Esophagus squamous epithelium (tissue), 5 donors: ENCODE measurements around the gene TMCC1. TPM values are rescaled to one million over a fixed set of nuclear protein-coding genes. Genes with fewer than 3 reads are reported as not detected.

ENCODE experiments used
- DNase-seq: peaks from one replicate; lab custom pipeline; 2025; lab: John Stamatoyannopoulos, UW
- H3K27ac ChIP-seq, 4 donors: fragments of 200-600 bp; sonication (generic); one replicate each; pipeline ENCODE4 v1.5.1; 2016 to 2019; ENCODE audit warnings: mild to moderate bottlenecking in 1 of 4
- H3K27me3 ChIP-seq, 4 donors: fragments of 200-600 bp; sonication (generic); 1 replicate in 3 of 4; 2 replicates in 1 of 4; pipeline versions ENCODE4 v1.5.1 to v1.6.0; 2017 to 2021; ENCODE audit warnings: antibody characterized with exemption in 1 of 4
- H3K36me3 ChIP-seq, 3 donors: fragments of 200-600 bp; sonication (generic); one replicate each; pipeline ENCODE4 v1.5.1; 2016 to 2019
- H3K4me1 ChIP-seq, 3 donors: fragments of 200-600 bp; sonication (generic); one replicate each; pipeline ENCODE4 v1.5.1; 2017 to 2019
- H3K4me3 ChIP-seq, 4 donors: fragments of 200-600 bp; sonication (generic); 1 replicate in 3 of 4; 2 replicates in 1 of 4; pipeline ENCODE4 v1.5.1; 2016 to 2019; ENCODE audit warnings: mild to moderate bottlenecking in 2 of 4, moderate library complexity in 1 of 4
- H3K9me3 ChIP-seq, 3 donors: fragments of 200-600 bp; sonication (generic); one replicate each; pipeline ENCODE4 v1.5.1; 2016 to 2019
- CTCF ChIP-seq, 6 experiments: fragments of 450-650 bp in 4 of 6; fragments of 200-600 bp in 2 of 6; sonication (generic) in 2 of 6; IDR thresholded peaks; one replicate each; pipeline ENCODE4 v1.5.1; 2016 to 2019; ENCODE audit warnings: antibody characterized with exemption in 6 of 6, mild to moderate bottlenecking in 4 of 6, moderate library complexity in 4 of 6
- POLR2A ChIP-seq, 4 donors: fragments of 450-650 bp; IDR thresholded peaks; one replicate each; pipeline ENCODE4 v1.6.1; 2017; ENCODE audit warnings: antibody characterized with exemption in 4 of 4, mild to moderate bottlenecking in 4 of 4, moderate library complexity in 3 of 4
- WGBS, 2 donors: methylation state at CpG; one replicate each; pipeline ENCODE4 v1.1.5; 2018; 5-methylcytosine and 5-hydroxymethylcytosine counted together
- intact Hi-C: fragments of 100-400 bp; cut with DNase I; formaldehyde crosslinking; loops from one replicate; pipeline ENCODE4 v1.15.0; 2022
- total RNA-seq, 4 donors: library from RNA; depleted of rRNA; stranded (reverse); fragments of >200 nt; gene quantifications; one replicate each; pipeline ENCODE4 v1.1.0, GENCODE V29; 2016
- donor health status: DM: yes; HTN: yes; CAD: no.

TMCC1 gene
- total RNA-seq, 4 donors from 2014 or later = 13.1 to 23.5 (median 18.4) TPM

- 100% methylated on average over 1 of the region's 1 CpG for WGBS, 2 donors
- Histone ChIP-seq H3K27me3 (no peaks in the 10 kb centered on the region), H3K4me1 (peaks cover 0 to 9% (median 0%) of the 10 kb centered on the region in 3 donors), H3K9me3 (no peaks in the 10 kb centered on the region), H3K36me3 (no peaks in the 10 kb centered on the region), H3K27ac (no peak overlapping the region), H3K4me3 (no peak overlapping the region)
- no peak for TF ChIP-seq POLR2A (IDR thresholded peaks at IDR 0.05)
- TF ChIP-seq CTCF (IDR thresholded peaks at IDR 0.05) = no peak
- intact Hi-C loops = no loop called here
- no peak for DNase-seq
Measured at GRCh38 chr3:129708328-129708861, 185.1 kb downstream of the TMCC1 start.

GRCh38 chr3:129705274-129705673 is 188.2 kb downstream of the TMCC1 start:
- Histone ChIP-seq H3K27me3 (no peaks in the 10 kb centered on the region), H3K4me1 (peaks cover 0 to 10% (median 0%) of the 10 kb centered on the region in 3 donors), H3K4me3 (no peak overlapping the region), H3K27ac (no peak overlapping the region), H3K36me3 (no peaks in the 10 kb centered on the region), H3K9me3 (no peaks in the 10 kb centered on the region)
- DNase-seq = no peak
- TF ChIP-seq POLR2A (IDR thresholded peaks at IDR 0.05) (no peak), CTCF (IDR thresholded peaks at IDR 0.05) (no peak)
- 83 to 92% methylated on average over 3 of the region's 3 CpGs for WGBS, 2 donors
- intact Hi-C loops = no loop called here

- TF ChIP-seq POLR2A (IDR thresholded peaks at IDR 0.05) (no peak), CTCF (IDR thresholded peaks at IDR 0.05) (no peak)
- Histone ChIP-seq H3K9me3 (no peaks in the 10 kb centered on the region), H3K4me1 (peaks cover 0 to 10% (median 0%) of the 10 kb centered on the region in 3 donors), H3K36me3 (no peaks in the 10 kb centered on the region), H3K4me3 (no peak overlapping the region), H3K27me3 (no peaks in the 10 kb centered on the region), H3K27ac (no peak overlapping the region)
- DNase-seq = no peak
- intact Hi-C loops = no loop called here
- WGBS, 2 donors = 65 to 67% methylated on average over 2 of the region's 2 CpGs
Measured at GRCh38 chr3:129703913-129704312, 189.6 kb downstream of the TMCC1 start.

- no peak overlapping the region for H3K4me3 ChIP-seq
- intact Hi-C loops = no loop called here
- H3K36me3 ChIP-seq = no peaks in the 10 kb centered on the region
- no peak for DNase-seq
- H3K27me3 ChIP-seq = no peaks in the 10 kb centered on the region
- TF ChIP-seq CTCF (IDR thresholded peaks at IDR 0.05) = no peak
- no peak overlapping the region for H3K27ac ChIP-seq
- WGBS, 2 donors = 93 to 96% methylated on average over 10 of the region's 10 CpGs
- peaks cover 0 to 7% (median 0%) of the 10 kb centered on the region in 3 donors for H3K4me1 ChIP-seq
- H3K9me3 ChIP-seq = no peaks in the 10 kb centered on the region
Measured at GRCh38 chr3:129702934-129703712, 190.4 kb downstream of the TMCC1 start.

GRCh38 chr3:129701161-129701560 is 192.3 kb downstream of the TMCC1 start:
- Histone ChIP-seq H3K4me3 (no peak overlapping the region), H3K36me3 (peaks cover 0 to 8% (median 0%) of the 10 kb centered on the region in 3 donors), H3K27me3 (no peaks in the 10 kb centered on the region), H3K4me1 (peaks cover 0 to 7% (median 0%) of the 10 kb centered on the region in 3 donors), H3K27ac (no peak overlapping the region), H3K9me3 (peaks cover 0 to 6% (median 0%) of the 10 kb centered on the region in 3 donors)
- intact Hi-C loops = no loop called here
- TF ChIP-seq POLR2A (IDR thresholded peaks at IDR 0.05) (no peak), CTCF (IDR thresholded peaks at IDR 0.05) (no peak)
- WGBS, 2 donors = 86 to 93% methylated on average over 4 of the region's 4 CpGs
- no peak for DNase-seq
